DND-41 (cell line): ENCODE results near the gene HADH.

Source experiments
- ATAC-seq: fragments of 200-7000 bp; cut with Tn5 transposase; 3 replicates; pipeline ENCODE4 v1.9.1; 2021; ENCODE audit warnings: low read depth; ENCODE audit not compliant: insufficient read depth
- DNase-seq: peaks from one replicate; pipeline ENCODE4 v3.0.0-alpha.2; 2020
- H2AFZ ChIP-seq: 2 replicates; pipeline ENCODE4 v1.6.0; 2012; ENCODE audit warnings: low read depth, low read length
- H3K27ac ChIP-seq: 2 replicates; pipeline ENCODE4 v1.5.1; 2012; ENCODE audit warnings: low read length, inconsistent platforms
- H3K27me3 ChIP-seq: fragments of 200-600 bp; sonication (generic); 2 replicates; pipeline ENCODE4 v1.6.0; 2012; ENCODE audit warnings: low read length, mild to moderate bottlenecking, inconsistent platforms; ENCODE audit not compliant: insufficient read depth, poor library complexity
- H3K36me3 ChIP-seq: 2 replicates; pipeline ENCODE4 v1.5.1; 2012; ENCODE audit warnings: low read length, inconsistent platforms; ENCODE audit not compliant: insufficient read depth
- H3K4me1 ChIP-seq: 2 replicates; pipeline ENCODE4 v1.5.1; 2012; ENCODE audit warnings: mild to moderate bottlenecking, low read length; ENCODE audit not compliant: insufficient read depth
- H3K4me2 ChIP-seq: 2 replicates; pipeline ENCODE4 v1.6.0; 2012; ENCODE audit warnings: mild to moderate bottlenecking, moderate library complexity, low read length, inconsistent platforms; ENCODE audit not compliant: insufficient read depth
- H3K4me3 ChIP-seq, 2 experiments: fragments of 200-600 bp in 1 of 2; shearing (Covaris generic) in 1 of 2; 2 replicates each; pipeline ENCODE4 v1.5.1; 2012 to 2016; ENCODE audit warnings: inconsistent platforms in 2 of 2, low read length in 2 of 2, mild to moderate bottlenecking in 2 of 2, low read depth in 1 of 2, moderate library complexity in 1 of 2
- H3K79me2 ChIP-seq: 2 replicates; pipeline ENCODE4 v1.6.0; 2012; ENCODE audit warnings: low read length, inconsistent platforms; ENCODE audit not compliant: insufficient read depth
- H3K9ac ChIP-seq: 2 replicates; pipeline ENCODE4 v1.6.0; 2012; ENCODE audit warnings: low read depth, mild to moderate bottlenecking, inconsistent platforms, low read length, moderate library complexity
- H3K9me3 ChIP-seq: 2 replicates; pipeline ENCODE4 v1.5.1; 2012; ENCODE audit warnings: low read length, moderate library complexity, mild to moderate bottlenecking, inconsistent platforms; ENCODE audit not compliant: insufficient read depth, severe bottlenecking
- H4K20me1 ChIP-seq: 2 replicates; pipeline ENCODE4 v1.6.0; 2012; ENCODE audit warnings: low read length; ENCODE audit not compliant: insufficient read depth
- EZH2 ChIP-seq: IDR thresholded peaks from 3 replicates; pipeline ENCODE4 v1.6.1; 2012; ENCODE audit warnings: borderline replicate concordance, low read depth, mild to moderate bottlenecking, moderate library complexity, low read length, inconsistent platforms; ENCODE audit not compliant: severe bottlenecking
- TF ChIP-seq, protein P1 (sequence below): IDR thresholded peaks from 2 replicates; pipeline ENCODE4 v1.5.1; 2012; ENCODE audit warnings: borderline replicate concordance, low read length, moderate library complexity, mild to moderate bottlenecking; ENCODE audit not compliant: poor library complexity, severe bottlenecking; ENCODE audit errors: extremely low read depth

HADH gene

GRCh38 chr4:108005807-108006206 is 16.1 kb downstream of the HADH start:
- Histone ChIP-seq H3K27ac (no peak overlapping the region), H3K27me3 (no peaks in the 10 kb centered on the region), H3K79me2 (peaks cover 50% of the 10 kb centered on the region; the same call in 1 of the 2 replicates), H4K20me1 (no peaks in the 10 kb centered on the region; the same call in none of the 2 replicates), H3K4me2 (no peak overlapping the region), H3K4me1 (peaks cover 20% of the 10 kb centered on the region), H3K9me3 (no peaks in the 10 kb centered on the region), H3K9ac (no peak overlapping the region), H3K36me3 (peaks cover 27% of the 10 kb centered on the region), H3K4me3 (no peak overlapping the region), H2AFZ (no peak overlapping the region)
- ATAC-seq, result no peak
- TF ChIP-seq, protein P1, sequence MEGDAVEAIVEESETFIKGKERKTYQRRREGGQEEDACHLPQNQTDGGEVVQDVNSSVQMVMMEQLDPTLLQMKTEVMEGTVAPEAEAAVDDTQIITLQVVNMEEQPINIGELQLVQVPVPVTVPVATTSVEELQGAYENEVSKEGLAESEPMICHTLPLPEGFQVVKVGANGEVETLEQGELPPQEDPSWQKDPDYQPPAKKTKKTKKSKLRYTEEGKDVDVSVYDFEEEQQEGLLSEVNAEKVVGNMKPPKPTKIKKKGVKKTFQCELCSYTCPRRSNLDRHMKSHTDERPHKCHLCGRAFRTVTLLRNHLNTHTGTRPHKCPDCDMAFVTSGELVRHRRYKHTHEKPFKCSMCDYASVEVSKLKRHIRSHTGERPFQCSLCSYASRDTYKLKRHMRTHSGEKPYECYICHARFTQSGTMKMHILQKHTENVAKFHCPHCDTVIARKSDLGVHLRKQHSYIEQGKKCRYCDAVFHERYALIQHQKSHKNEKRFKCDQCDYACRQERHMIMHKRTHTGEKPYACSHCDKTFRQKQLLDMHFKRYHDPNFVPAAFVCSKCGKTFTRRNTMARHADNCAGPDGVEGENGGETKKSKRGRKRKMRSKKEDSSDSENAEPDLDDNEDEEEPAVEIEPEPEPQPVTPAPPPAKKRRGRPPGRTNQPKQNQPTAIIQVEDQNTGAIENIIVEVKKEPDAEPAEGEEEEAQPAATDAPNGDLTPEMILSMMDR, result no peak
- TF ChIP-seq EZH2, result no peak
- DNase-seq, result no peak

GRCh38 chr4:108006361-108006760 is 16.7 kb downstream of the HADH start:
- Histone ChIP-seq H3K4me2 (no peak overlapping the region), H3K27me3 (no peaks in the 10 kb centered on the region), H3K4me3 (no peak overlapping the region), H3K4me1 (peaks cover 20% of the 10 kb centered on the region), H3K9ac (no peak overlapping the region), H3K79me2 (peaks cover 46% of the 10 kb centered on the region; the same call in 1 of the 2 replicates), H3K9me3 (no peaks in the 10 kb centered on the region), H4K20me1 (no peaks in the 10 kb centered on the region; the same call in none of the 2 replicates), H3K36me3 (peaks cover 29% of the 10 kb centered on the region), H2AFZ (no peak overlapping the region), H3K27ac (no peak overlapping the region)
- TF ChIP-seq, protein P1, result no peak
- no peak for DNase-seq
- ATAC-seq, result no peak

DNA sequence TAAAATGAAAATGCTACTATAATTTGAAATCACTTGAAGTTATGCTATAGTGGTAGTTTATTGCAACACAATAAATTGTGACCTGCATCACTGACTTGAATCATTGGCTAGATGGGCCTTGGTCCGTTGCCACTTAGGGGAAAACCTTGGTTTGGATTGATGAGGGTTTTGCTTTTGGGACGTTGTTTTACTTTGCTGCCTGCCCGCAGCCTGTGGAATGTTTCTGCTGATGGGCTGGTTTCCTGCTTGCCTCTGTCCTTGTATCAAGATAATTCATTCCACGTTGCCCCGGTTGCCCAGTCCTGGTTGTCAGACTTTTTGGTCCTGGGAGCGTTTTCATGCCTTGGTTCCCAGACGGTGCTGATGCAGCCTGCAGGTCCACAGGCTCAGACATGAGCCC is 18.3 kb downstream of the HADH start:
- no peak overlapping the region for H3K4me2 ChIP-seq
- DNase-seq (no peak), ATAC-seq (no peak)
- H3K36me3 ChIP-seq, result peaks cover 38% of the 10 kb centered on the region
- H3K9me3 ChIP-seq, result no peaks in the 10 kb centered on the region
- H2AFZ ChIP-seq, result no peak overlapping the region
- peaks cover 38% of the 10 kb centered on the region; the same call in 1 of the 2 replicates for H3K79me2 ChIP-seq
- no peaks in the 10 kb centered on the region for H3K27me3 ChIP-seq
- H4K20me1 ChIP-seq, result no peaks in the 10 kb centered on the region; the same call in none of the 2 replicates
- no peak overlapping the region for H3K4me3 ChIP-seq
- no peak overlapping the region for H3K27ac ChIP-seq
- no peak overlapping the region for H3K9ac ChIP-seq
- peaks cover 17% of the 10 kb centered on the region for H3K4me1 ChIP-seq
- TF ChIP-seq EZH2, result no peak
- TF ChIP-seq, protein P1, result no peak

GRCh38 chr4:108008721-108009120 is 19.0 kb downstream of the HADH start:
- DNase-seq, result no peak

More at GRCh38 chr4:108008721-108009120, 19.0 kb downstream of the HADH start:
- Histone ChIP-seq H4K20me1 (no peaks in the 10 kb centered on the region; the same call in none of the 2 replicates), H3K36me3 (peaks cover 45% of the 10 kb centered on the region), H3K9me3 (no peaks in the 10 kb centered on the region), H2AFZ (no peak overlapping the region), H3K27ac (no peak overlapping the region), H3K27me3 (no peaks in the 10 kb centered on the region), H3K9ac (no peak overlapping the region), H3K4me1 (peaks cover 11% of the 10 kb centered on the region), H3K4me3 (no peak overlapping the region), H3K79me2 (peaks cover 38% of the 10 kb centered on the region; the same call in 1 of the 2 replicates), H3K4me2 (no peak overlapping the region)
- ATAC-seq, result no peak
- no peak for TF ChIP-seq EZH2
- TF ChIP-seq, protein P1, result no peak
